OCI-LY3 (cell line): ENCODE measurements around the gene PIGL.

Experiments
- EZH2phosphoT487 ChIP-seq: fragments of 200-600 bp; shearing (Covaris generic); IDR thresholded peaks from 2 replicates; pipeline ENCODE4 v1.6.1; 2018; ENCODE audit warnings: antibody characterized with exemption, mixed run types, low read depth
- TF ChIP-seq, protein P1 (sequence below): fragments of 200-600, 300-600 bp; sonication (generic); IDR thresholded peaks from 2 replicates; pipeline ENCODE4 v1.5.1; 2014; ENCODE audit warnings: antibody characterized with exemption, low read length, low read depth

DNA sequence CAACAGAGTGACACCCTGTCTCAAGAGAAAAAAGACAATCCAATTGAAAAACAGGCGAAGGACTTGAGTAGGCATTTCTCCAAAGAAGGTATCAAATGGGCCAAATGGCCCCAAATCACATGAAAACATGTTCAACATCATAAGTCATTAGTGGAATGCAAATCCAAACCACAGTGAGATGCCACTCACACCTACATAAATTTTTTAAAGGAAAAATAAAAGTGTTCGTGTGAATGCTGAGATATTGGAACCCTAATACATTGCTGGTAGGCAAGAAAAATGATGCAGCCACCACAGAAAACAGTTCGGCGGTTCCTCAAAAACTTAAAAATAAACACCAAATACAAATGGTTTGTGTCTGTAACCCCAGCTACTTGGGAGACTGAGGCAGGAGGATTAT lies 45.2 kb downstream of the PIGL start:
- TF ChIP-seq, protein P1, sequence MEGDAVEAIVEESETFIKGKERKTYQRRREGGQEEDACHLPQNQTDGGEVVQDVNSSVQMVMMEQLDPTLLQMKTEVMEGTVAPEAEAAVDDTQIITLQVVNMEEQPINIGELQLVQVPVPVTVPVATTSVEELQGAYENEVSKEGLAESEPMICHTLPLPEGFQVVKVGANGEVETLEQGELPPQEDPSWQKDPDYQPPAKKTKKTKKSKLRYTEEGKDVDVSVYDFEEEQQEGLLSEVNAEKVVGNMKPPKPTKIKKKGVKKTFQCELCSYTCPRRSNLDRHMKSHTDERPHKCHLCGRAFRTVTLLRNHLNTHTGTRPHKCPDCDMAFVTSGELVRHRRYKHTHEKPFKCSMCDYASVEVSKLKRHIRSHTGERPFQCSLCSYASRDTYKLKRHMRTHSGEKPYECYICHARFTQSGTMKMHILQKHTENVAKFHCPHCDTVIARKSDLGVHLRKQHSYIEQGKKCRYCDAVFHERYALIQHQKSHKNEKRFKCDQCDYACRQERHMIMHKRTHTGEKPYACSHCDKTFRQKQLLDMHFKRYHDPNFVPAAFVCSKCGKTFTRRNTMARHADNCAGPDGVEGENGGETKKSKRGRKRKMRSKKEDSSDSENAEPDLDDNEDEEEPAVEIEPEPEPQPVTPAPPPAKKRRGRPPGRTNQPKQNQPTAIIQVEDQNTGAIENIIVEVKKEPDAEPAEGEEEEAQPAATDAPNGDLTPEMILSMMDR, result no peak
- no peak for TF ChIP-seq EZH2phosphoT487
